8988T (cell line): Measurements from ENCODE around the gene ZBTB17.
"Not testable (repeated sequence)": the region's sequence is repeated elsewhere in the genome, so short reads cannot be mapped to it uniquely, and the experiment has no call there.

Source experiments
- DNase-seq: peaks from one replicate; pipeline ENCODE4 v3.0.0; 2011

Gene ZBTB17

DNA sequence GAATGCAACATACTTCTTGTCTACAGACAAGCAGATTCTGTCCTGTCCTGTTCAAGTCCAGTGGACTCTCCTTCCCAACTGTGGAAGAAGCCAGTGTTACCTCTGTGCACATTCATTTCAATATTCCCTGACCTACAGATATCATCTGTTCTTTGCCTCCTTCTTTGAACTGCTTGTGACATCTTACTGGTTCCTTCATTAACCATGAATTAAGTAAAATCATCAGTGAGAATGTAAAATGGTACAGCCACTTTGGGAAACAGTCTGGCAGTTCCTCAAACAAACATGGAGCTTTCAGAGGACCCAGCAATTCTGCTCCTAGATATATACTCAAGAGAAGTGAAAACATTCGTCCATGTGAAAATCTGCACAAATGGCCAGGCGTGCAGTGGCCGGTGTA is 34.9 kb upstream of the ZBTB17 start:
- DNase-seq, result no peak

DNA sequence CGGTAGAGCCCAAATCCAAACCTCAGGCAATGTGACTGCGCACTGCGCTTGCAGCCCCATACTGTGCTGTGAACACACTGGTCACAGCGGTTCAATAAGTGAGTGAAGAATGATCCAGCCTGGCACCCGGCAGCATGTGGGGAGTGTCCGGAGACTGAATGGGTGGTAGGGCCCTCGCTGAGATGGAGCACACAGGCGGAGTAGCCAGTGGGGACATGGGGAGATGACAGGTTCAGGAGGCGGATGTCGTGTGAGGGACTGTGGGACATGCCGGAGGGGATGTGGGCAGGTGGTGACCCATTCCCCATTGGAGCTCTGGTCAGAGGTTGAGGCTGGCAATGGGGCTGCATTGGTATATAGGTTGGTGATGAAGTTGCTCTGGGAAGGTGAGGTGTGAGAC is 33.8 kb upstream of the ZBTB17 start:
- no peak for DNase-seq

GRCh38 chr1:16009030-16009460 is 33.1 kb upstream of the ZBTB17 start:
- DNase-seq, result peak; percentile 70

DNA sequence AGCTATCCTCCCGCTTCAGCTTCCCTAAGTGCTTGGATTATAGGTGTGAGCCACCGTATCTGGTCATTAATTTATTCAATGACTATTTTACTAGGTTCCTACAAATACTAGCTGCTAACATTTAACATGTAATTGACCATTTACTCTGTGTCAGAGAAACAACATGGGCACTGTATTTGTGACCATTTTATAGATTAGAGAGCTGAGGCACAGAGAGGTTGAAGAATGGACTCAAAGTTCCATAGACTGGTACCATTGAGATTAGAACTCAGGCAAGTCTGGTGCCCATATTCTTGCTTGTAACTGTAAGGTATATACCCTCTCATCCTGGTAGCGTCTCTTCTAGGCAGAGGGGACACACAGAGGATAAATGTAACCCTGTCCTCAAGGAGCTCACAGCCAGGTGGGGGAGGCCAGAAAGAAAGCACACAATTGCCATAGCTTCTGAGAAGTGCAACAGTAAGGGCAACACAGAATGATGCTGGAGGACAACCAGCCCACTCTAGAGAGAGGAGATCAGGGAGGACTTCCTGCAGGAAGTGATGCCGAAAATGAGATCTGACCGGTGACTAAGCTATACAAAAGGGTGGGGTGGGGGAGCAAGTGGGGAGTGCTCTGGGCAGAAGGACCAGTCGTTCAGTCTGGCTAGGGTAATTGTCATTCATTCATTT is 31.9 kb upstream of the ZBTB17 start:
- no peak for DNase-seq

DNA sequence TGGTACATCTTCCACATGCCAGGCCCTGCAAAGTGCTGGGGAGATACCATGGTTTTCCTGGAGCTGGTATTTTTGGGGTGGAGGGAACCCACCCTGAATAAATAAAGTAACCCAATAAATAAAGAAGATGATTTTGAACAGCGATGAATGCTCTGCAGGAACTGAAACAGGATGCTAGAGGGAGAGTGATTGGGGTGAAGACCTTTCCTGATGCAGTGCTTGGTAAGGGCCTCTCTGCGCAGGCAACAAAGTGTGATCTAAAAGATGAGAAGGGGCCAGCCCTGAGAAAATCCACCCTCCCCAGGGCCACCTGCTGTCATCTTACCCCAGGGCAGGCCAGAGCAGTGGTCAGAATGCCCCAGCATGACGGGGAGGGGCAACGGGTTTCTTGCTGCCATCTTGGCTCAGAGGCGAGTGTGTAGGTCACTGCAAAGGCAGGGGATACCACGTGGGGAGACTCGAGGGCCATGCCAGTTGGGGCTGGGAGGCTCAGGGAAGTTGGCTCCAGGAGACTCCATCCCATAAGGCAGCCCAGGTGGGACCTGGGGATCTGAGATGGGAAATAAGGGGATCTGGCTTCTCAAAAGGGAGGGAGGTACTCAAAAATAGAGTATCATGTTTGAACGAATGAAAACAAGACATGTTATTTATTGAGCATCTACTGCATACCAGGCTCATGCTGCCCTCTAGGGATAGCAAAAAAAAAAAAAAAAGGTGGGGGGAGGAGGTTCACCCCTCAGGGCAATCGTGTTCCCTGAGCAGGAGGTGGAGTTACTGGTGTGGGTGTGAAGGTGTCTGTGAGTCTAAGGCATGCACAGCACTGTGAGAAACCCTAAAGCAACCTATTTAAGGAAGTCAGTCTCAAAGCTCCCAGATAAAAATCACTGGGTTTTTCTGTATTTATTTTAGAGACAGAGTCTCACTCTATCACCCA is 30.9 kb upstream of the ZBTB17 start:
- DNase-seq, result no peak

GRCh38 chr1:16006010-16006409 is 30.1 kb upstream of the ZBTB17 start:
- DNase-seq, result no peak

DNA sequence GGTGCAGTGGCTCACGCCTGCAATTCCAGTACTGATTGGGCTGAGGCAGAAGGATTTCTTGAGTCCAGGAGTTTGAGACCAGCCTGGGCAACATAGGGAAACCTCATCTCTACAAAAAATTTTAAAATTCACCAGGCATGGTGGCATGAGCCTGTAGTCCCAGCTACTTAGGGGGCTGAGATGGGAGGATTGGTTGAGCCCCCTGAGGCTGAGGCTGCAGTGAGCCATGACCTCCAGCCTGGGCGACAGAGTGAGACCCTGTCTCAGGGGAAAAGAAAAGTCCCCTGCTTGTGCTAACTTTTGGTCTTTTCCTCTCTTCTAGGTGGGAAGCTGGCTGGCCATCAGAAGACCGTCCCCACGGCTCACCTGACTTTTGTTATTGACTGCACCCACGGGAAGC is 29.7 kb upstream of the ZBTB17 start:
- DNase-seq, result no peak

GRCh38 chr1:16001274-16001673 is 25.4 kb upstream of the ZBTB17 start:
- not testable (repeated sequence) for DNase-seq

DNA sequence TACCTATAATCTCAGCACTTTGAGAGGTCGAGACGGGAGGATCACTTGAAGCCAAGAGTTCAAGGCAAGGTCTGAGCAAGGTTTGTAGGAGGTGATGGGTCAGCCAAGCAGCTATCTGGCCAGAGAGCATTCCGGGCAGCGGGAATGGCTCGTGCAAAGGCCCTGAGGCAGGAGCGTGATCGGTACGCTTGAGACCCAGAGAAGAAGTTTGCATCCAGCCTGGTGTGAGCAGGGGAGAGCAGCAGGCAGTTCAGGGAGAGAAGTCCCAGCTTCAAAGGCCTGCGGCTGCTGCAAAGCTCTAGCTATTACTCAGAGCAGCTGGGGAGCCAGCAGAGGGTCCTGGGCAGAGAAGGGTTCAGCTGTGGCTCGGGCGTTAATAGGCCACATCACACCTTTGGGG is 23.0 kb upstream of the ZBTB17 start:
- no peak for DNase-seq

GRCh38 chr1:15997637-15998280 is 21.9 kb upstream of the ZBTB17 start:
- no peak for DNase-seq

GRCh38 chr1:15997076-15997585 is 21.2 kb upstream of the ZBTB17 start:
- DNase-seq, result no peak

DNA sequence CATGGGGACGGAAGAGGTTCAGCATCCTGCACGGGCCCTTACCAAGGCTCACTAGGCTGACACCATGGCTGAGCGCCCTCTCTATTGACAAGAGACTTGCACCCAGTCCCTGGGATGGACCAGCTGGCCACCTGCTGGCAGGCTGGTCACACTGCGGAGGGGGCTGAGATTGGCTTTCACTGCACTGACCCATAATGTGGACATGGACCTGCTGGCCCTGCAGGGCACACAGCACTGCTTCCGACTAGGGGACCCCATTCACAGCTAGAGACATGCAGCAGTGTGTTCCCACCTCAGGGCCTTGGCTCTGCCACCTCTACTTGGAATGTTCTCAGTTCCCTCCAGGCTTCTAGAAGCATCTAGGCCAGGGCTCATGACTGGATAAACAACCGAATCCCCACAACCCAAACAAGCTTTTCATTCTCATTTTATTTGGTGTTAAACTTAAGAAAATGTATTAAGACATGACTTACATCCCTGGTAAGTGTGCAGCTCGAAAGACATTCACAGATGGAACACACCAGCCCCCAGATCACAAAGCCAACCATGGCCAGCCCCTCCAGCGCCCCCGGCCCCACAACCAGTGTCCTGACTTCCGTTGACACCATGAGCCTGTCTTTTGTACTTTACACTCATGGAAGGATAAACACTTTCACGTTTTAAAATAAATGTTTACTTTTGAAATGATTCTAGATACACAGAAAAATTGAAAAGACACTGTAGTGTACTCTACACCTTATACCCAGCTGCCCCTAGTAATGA is 18.9 kb upstream of the ZBTB17 start:
- DNase-seq, result no peak

DNA sequence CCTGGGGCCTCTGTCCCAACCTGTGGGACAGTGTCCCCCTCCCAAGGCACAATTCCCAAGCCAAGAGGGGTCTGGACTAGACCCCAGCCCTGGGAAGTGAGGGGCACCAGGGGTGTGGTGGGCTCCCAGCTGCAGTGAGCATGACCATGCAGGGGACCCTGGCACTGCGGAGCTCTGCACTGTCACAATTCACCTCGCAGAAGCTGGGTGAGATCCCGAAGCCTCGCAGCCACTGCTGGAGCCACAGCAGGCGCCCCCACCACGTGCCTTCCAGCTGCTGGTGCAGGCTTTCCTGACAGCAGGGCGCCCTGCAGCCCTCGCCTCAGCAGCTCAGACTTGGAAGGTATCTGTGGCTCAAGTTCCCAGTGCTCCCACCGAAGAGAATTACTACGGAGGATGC is 18.2 kb upstream of the ZBTB17 start:
- DNase-seq, result no peak

DNA sequence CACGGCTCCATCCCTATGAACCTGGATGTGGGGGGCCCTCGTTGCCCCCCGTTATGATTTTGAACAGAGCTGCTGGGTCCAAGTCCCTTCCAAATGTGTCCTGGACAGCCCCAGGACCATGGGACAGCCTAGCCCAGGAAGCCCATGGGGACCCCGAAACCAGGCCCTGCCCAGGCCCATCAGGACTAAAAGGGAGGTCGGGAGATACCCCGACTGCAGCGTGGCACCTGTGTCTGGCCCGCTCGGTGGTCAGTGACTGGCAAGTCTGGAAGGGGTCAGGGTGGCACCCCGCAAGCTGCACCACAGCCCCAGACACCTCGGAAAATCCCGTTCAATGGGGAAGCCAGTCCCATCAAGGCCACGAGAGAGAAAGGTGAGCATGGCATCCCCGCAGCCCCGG is 17.8 kb upstream of the ZBTB17 start:
- DNase-seq, result no peak

- no peak for DNase-seq
Measured at GRCh38 chr1:15992582-15993500, 16.9 kb upstream of the ZBTB17 start.

DNA sequence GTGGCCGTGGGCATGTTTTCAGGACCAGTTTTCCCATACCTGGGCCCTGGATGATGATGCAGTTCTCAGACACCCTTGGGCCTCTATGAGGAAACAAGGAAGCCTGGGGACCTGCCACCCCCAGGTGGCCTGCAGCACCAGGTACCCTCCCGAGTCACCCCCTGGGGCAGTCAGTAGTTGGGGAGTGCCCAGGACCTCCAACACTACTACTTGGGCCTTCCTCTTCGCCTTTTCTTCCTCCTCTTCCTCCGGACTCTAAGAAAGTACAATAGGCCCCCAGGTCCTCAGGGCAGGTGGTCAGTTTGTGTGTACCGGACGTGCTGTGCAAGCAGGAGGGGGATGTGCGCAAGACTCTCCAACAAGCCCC is 16.3 kb upstream of the ZBTB17 start:
- no peak for DNase-seq

DNA sequence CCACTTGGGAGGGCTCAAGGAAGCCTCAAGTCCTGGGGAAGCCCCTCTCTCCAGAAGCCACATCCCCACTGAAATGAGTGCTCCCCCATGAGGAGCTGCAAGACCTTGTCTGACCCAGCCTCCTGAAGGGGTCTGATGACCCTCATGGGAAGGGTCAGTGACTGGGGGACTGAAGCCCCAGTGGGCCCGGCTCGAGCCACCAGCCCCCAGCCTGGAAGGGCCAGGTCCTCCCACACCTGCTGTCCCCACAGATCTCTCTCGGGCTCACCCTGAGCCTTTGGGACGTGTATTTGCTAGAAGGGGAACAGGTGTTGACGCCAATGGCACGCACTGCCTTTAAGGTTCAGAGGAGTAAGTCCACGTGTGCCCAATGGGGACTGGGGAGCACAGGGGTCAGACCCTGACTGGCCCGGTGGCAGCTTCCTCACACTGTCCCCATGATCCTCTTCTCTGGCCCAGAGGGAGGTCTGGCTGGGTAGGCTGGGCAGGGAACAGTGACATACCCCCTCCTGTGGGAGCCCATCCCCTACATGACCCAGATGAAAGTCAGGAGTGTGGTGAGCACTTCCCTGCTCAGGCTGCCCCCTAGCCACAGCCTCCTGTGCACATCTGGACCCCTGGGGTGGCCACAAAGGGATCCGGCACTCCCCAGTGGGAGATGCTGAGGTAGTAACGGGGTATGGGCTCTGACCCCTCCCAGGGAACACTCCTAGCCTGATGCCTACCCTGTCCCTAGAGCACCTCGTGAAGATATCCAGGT is 15.7 kb upstream of the ZBTB17 start:
- DNase-seq, result no peak

GRCh38 chr1:15989776-15990175 is 13.9 kb upstream of the ZBTB17 start:
- DNase-seq, result no peak

- no peak for DNase-seq
Measured at GRCh38 chr1:15988856-15989736, 13.2 kb upstream of the ZBTB17 start.
